ENCODE data around the gene ZNF81. TPM values are rescaled to one million over a fixed set of nuclear protein-coding genes. Genes with fewer than 3 reads are reported as not detected.
"Not testable (repeated sequence)": the region's sequence is repeated elsewhere in the genome, so short reads cannot be mapped to it uniquely, and the experiment has no call there.

The ZNF81 gene
- total RNA-seq, 2 experiments from 2014 or later, result 6.4 to 8.0 TPM

- peaks cover 3% of the 10 kb centered on the region for H3K4me1 Mint-ChIP-seq
- peaks cover 2% of the 10 kb centered on the region for H3K9me3 Mint-ChIP-seq
- DNase-seq, result no peak
- H3K36me3 Mint-ChIP-seq (ENCODE audit: low read depth), result peaks cover 2% of the 10 kb centered on the region
- POLR2A ChIA-PET, result no interaction called here
- CTCF ChIA-PET, result no interaction called here
- no peak overlapping the region for H3K27ac Mint-ChIP-seq
- H3K27me3 Mint-ChIP-seq, result no peaks in the 10 kb centered on the region
- H3K4me3 Mint-ChIP-seq, result no peak overlapping the region
These were observed 20.5 kb upstream of the ZNF81 start for GRCh38 chrX:47815901-47816845.

- CTCF ChIA-PET, result no interaction called here
- no peak overlapping the region for H3K27ac Mint-ChIP-seq
- H3K27me3 Mint-ChIP-seq, result no peaks in the 10 kb centered on the region
- H3K4me3 Mint-ChIP-seq, result no peak overlapping the region
- H3K9me3 Mint-ChIP-seq, result peaks cover 2% of the 10 kb centered on the region
- H3K36me3 Mint-ChIP-seq (ENCODE audit: low read depth), result peaks cover 2% of the 10 kb centered on the region
- POLR2A ChIA-PET, result no interaction called here
- H3K4me1 Mint-ChIP-seq, result peaks cover 3% of the 10 kb centered on the region
- DNase-seq, result no peak
These were observed 19.3 kb upstream of the ZNF81 start for GRCh38 chrX:47817421-47817820.

- no peak overlapping the region for H3K4me3 Mint-ChIP-seq
- peaks cover 2% of the 10 kb centered on the region for H3K9me3 Mint-ChIP-seq
- POLR2A ChIA-PET, result no interaction called here
- H3K4me1 Mint-ChIP-seq, result peaks cover 6% of the 10 kb centered on the region
- CTCF ChIA-PET, result no interaction called here
- H3K27me3 Mint-ChIP-seq, result no peaks in the 10 kb centered on the region
- no peak overlapping the region for H3K27ac Mint-ChIP-seq
- DNase-seq, result no peak
- peaks cover 2% of the 10 kb centered on the region for H3K36me3 Mint-ChIP-seq (ENCODE audit: low read depth)
These were observed 18.8 kb upstream of the ZNF81 start for GRCh38 chrX:47817897-47818296.

DNA sequence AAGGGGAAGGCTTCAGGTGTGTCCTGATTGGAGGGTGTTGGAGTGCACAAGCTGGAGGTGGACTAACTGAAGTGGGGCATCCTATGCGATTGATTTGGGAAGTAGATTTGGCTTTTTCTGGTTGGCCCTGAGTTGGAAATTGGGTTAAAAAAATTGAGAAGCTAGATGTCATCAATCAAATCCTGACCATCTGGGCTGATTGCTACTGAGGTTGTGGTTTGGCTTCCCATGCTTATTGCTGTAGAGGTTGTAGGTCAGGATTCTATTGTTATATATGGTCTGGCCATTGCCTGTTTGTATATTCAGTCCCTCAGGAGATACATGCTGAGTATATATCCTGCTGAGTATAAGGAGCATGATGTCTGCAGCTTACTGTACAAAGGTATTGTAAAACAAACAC lies 7.7 kb upstream of the ZNF81 start:
- ChIA-PET CTCF (interaction anchor here (0.7 kb wide), 1 partner anchor 77 kb away, joined by 3 read pairs; no protein-coding TSS in a partner anchor), POLR2A (interaction anchor here (0.6 kb wide), 2 partner anchors 24 to 283 kb away, joined by 3 to 5 read pairs; no protein-coding TSS in a partner anchor)
- no peaks in the 10 kb centered on the region for H3K4me1 Mint-ChIP-seq
- H3K9me3 Mint-ChIP-seq, result peaks cover 3% of the 10 kb centered on the region
- no peak overlapping the region for H3K4me3 Mint-ChIP-seq
- no peak for DNase-seq
- H3K27me3 Mint-ChIP-seq, result no peaks in the 10 kb centered on the region
- H3K27ac Mint-ChIP-seq, result no peak overlapping the region
- H3K36me3 Mint-ChIP-seq (ENCODE audit: low read depth), result no peaks in the 10 kb centered on the region

DNA sequence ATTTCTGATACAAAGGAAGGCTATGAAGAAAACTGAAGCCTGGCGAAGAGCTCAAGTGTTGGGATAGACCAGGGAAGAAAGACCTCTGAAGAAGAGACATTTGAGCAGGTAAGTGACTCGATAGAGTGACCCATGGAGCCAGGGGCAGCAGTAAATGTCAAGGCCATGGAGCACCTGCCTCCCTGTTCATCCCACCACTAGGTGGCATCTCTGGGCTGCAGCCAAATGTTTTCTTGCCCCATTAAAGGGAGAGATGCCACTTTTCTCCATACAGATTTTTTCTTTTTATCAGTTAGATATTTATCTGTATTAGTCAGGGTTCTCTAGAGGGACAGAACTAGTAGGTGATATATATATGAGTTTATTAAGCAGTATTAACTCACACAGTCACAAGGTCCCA lies 4.9 kb upstream of the ZNF81 start:
- H3K27me3 Mint-ChIP-seq, result no peaks in the 10 kb centered on the region
- H3K4me3 Mint-ChIP-seq, result no peak overlapping the region
- ChIA-PET CTCF (interaction anchor here (1.3 to 2.0 kb wide), 2 partner anchors 9 to 196 kb away, joined by 4 to 18 read pairs; no protein-coding TSS in a partner anchor), POLR2A (no interaction called here)
- peaks cover 8% of the 10 kb centered on the region for H3K4me1 Mint-ChIP-seq
- H3K36me3 Mint-ChIP-seq (ENCODE audit: low read depth), result peaks cover 5% of the 10 kb centered on the region
- no peak overlapping the region for H3K27ac Mint-ChIP-seq
- no peaks in the 10 kb centered on the region for H3K9me3 Mint-ChIP-seq
- peak; percentile 61 for DNase-seq

DNA sequence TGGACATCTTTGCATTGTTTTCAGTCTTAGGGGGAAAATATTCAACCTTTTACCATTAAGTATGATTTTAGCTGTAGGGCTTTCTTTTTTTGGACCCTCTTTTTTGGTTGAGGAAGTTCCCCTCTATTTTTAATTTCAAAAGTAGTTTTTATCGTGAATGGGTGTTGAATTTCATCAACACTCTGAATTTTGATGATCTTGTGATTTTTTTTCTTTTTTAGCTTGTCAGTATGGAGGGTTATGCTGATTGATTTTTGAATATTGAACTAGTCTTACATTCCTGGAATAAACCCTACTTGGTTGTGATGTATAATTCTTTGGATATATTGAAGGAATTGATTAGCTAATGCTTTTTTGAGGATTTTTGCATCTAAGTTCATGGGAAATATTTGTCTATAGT lies 1.7 kb downstream of the ZNF81 start:
- CTCF ChIA-PET, result no interaction called here
- H3K27ac Mint-ChIP-seq, result no peak overlapping the region
- peaks cover 23% of the 10 kb centered on the region for H3K4me1 Mint-ChIP-seq
- no peak for DNase-seq
- POLR2A ChIA-PET, result no interaction called here
- H3K36me3 Mint-ChIP-seq (ENCODE audit: low read depth), result peaks cover 18% of the 10 kb centered on the region
- H3K27me3 Mint-ChIP-seq, result no peaks in the 10 kb centered on the region
- H3K9me3 Mint-ChIP-seq, result no peaks in the 10 kb centered on the region
- no peak overlapping the region for H3K4me3 Mint-ChIP-seq

DNA sequence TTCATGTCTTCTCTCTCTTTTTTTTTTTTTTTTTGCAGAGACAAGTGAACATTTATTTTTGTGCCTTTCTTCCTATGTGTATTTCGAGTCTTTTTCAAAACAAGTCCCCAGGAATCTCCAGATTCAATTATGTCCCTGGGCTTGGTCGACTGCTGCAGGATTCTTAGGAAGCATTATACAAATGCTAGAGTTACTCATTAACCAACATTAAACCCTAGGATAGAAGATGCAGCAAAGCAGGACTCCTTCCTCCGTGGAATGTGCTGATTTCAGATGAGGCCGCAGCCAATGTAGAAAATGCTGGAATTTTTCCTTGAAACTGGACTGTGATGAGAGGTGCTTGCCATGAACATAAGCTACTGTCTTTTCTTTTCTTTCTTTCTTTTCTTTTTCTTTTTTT lies 3.4 kb downstream of the ZNF81 start:
- H3K36me3 Mint-ChIP-seq (ENCODE audit: low read depth), result peaks cover 20% of the 10 kb centered on the region
- H3K27ac Mint-ChIP-seq, result no peak overlapping the region
- CTCF ChIA-PET, result no interaction called here
- POLR2A ChIA-PET, result no interaction called here
- H3K9me3 Mint-ChIP-seq, result no peaks in the 10 kb centered on the region
- DNase-seq, result no peak
- H3K4me3 Mint-ChIP-seq, result no peak overlapping the region
- no peaks in the 10 kb centered on the region for H3K27me3 Mint-ChIP-seq
- peaks cover 23% of the 10 kb centered on the region for H3K4me1 Mint-ChIP-seq

- Mint-ChIP-seq H3K27me3 (no peaks in the 10 kb centered on the region), H3K9me3 (no peaks in the 10 kb centered on the region), H3K4me3 (no peak overlapping the region), H3K4me1 (peaks cover 4% of the 10 kb centered on the region), H3K27ac (no peak overlapping the region), H3K36me3 (ENCODE audit: low read depth) (peaks cover 22% of the 10 kb centered on the region)
- no peak for DNase-seq
- ChIA-PET CTCF (no interaction called here), POLR2A (no interaction called here)
These were observed 6.7 kb downstream of the ZNF81 start for GRCh38 chrX:47843363-47843762.

DNA sequence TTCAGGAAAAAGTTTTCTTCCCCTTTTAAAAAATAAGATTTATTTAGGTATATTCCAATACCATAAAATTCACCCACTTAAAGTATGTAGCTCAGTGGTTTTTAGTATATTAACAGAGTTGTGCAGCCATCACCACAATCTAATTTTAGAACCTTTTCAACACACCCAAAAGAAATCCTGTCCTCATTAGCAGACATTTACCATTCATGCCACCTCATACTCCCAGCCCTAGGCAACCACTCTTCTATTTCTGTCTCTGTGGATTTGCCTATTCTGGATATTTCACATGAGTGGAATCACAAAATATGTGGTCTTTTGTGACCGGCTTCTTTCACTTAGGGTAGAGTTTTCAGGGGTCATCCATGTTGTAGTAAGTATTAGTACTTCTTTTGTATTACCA lies 7.4 kb downstream of the ZNF81 start:
- peaks cover 25% of the 10 kb centered on the region for H3K36me3 Mint-ChIP-seq (ENCODE audit: low read depth)
- H3K27me3 Mint-ChIP-seq, result no peaks in the 10 kb centered on the region
- no peak overlapping the region for H3K4me3 Mint-ChIP-seq
- H3K27ac Mint-ChIP-seq, result no peak overlapping the region
- no peaks in the 10 kb centered on the region for H3K9me3 Mint-ChIP-seq
- no peak for DNase-seq
- POLR2A ChIA-PET, result no interaction called here
- H3K4me1 Mint-ChIP-seq, result no peaks in the 10 kb centered on the region
- CTCF ChIA-PET, result no interaction called here

- H3K4me3 Mint-ChIP-seq, result no peak overlapping the region
- no peaks in the 10 kb centered on the region for H3K9me3 Mint-ChIP-seq
- POLR2A ChIA-PET, result interaction anchor here (1.0 kb wide), 1 partner anchor 10 kb away, joined by 4 read pairs; the partner anchor contains the start of gene ZNF81
- DNase-seq, result no peak
- H3K27ac Mint-ChIP-seq, result no peak overlapping the region
- H3K4me1 Mint-ChIP-seq, result no peaks in the 10 kb centered on the region
- no peaks in the 10 kb centered on the region for H3K27me3 Mint-ChIP-seq
- CTCF ChIA-PET, result no interaction called here
- peaks cover 25% of the 10 kb centered on the region for H3K36me3 Mint-ChIP-seq (ENCODE audit: low read depth)
These were observed 9.3 kb downstream of the ZNF81 start for GRCh38 chrX:47846040-47846439.

- CTCF ChIA-PET, result no interaction called here
- H3K4me1 Mint-ChIP-seq, result no peaks in the 10 kb centered on the region
- no peaks in the 10 kb centered on the region for H3K27me3 Mint-ChIP-seq
- POLR2A ChIA-PET, result no interaction called here
- no peak overlapping the region for H3K4me3 Mint-ChIP-seq
- H3K27ac Mint-ChIP-seq, result no peak overlapping the region
- peaks cover 19% of the 10 kb centered on the region for H3K36me3 Mint-ChIP-seq (ENCODE audit: low read depth)
- DNase-seq, result no peak
- no peaks in the 10 kb centered on the region for H3K9me3 Mint-ChIP-seq
These were observed 13.1 kb downstream of the ZNF81 start for GRCh38 chrX:47849778-47850177.

GRCh38 chrX:47850389-47850788 lies 13.7 kb downstream of the ZNF81 start:
- POLR2A ChIA-PET, DNase-seq, H3K4me3 Mint-ChIP-seq, H3K27ac Mint-ChIP-seq, H3K27me3 Mint-ChIP-seq, H3K4me1 Mint-ChIP-seq, H3K9me3 Mint-ChIP-seq, CTCF ChIA-PET: not testable (repeated sequence)
- peaks cover 19% of the 10 kb centered on the region for H3K36me3 Mint-ChIP-seq (ENCODE audit: low read depth)

- POLR2A ChIA-PET, result no interaction called here
- CTCF ChIA-PET, result no interaction called here
These were observed 14.2 kb downstream of the ZNF81 start for GRCh38 chrX:47850901-47851300.

DNA sequence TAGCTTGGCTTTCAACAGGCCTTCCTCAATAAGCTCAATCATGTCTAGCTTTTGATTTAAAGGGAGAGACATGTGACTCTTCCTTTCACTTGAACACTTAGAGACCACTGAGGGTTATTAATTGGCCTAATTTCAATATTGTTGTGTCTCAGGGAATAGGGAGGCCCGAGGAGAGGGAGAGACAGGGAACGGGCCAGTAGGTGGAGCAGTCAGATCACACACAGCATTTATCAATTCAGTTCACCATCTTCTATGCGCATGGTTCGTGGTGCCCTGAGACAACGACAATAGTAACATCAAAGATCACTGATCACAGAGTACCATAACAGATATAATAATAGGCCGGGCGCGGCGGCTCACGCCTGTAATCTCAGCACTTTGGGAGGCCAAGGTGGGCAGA lies 17.8 kb downstream of the ZNF81 start:
- Mint-ChIP-seq H3K4me1 (no peaks in the 10 kb centered on the region), H3K36me3 (ENCODE audit: low read depth) (peaks cover 11% of the 10 kb centered on the region), H3K27ac (no peak overlapping the region), H3K9me3 (no peaks in the 10 kb centered on the region), H3K4me3 (no peak overlapping the region), H3K27me3 (no peaks in the 10 kb centered on the region)
- ChIA-PET CTCF (interaction anchor here (1.6 kb wide), 1 partner anchor 172 kb away, joined by 14 read pairs; no protein-coding TSS in a partner anchor), POLR2A (no interaction called here)
- DNase-seq, result peak; percentile 16

More at GRCh38 chrX:47850901-47851300, 14.2 kb downstream of the ZNF81 start:
- no peaks in the 10 kb centered on the region for H3K27me3 Mint-ChIP-seq
- H3K27ac Mint-ChIP-seq, result no peak overlapping the region
- no peak overlapping the region for H3K4me3 Mint-ChIP-seq
- H3K36me3 Mint-ChIP-seq (ENCODE audit: low read depth), result peaks cover 19% of the 10 kb centered on the region
- no peak for DNase-seq
- H3K9me3 Mint-ChIP-seq, result no peaks in the 10 kb centered on the region
- no peaks in the 10 kb centered on the region for H3K4me1 Mint-ChIP-seq

Measured in activated CD4-positive, alpha-beta memory T cell treated with anti-CD3 and anti-CD28 coated beads, Interleukin-2, amount 10 ng/mL, durations not matched to agents 7 days and 5 days (primary cell).